22Rv1 (cell line): ENCODE data around the gene DCAF10.

Source experiments
- CTCF ChIP-seq: fragments of 450-650 bp; IDR thresholded peaks from 2 replicates; pipeline ENCODE4 v1.5.1; 2017; ENCODE audit warnings: mild to moderate bottlenecking
- ZFX ChIP-seq: fragments of 450-650 bp; IDR thresholded peaks from 2 replicates; pipeline ENCODE4 v1.6.1; 2017; ENCODE audit warnings: antibody characterized with exemption, borderline replicate concordance

GRCh38 chr9:37798677-37799076, 1.9 kb upstream of the DCAF10 start:
- no peak for TF ChIP-seq CTCF
- TF ChIP-seq ZFX = no peak
